NCI-H345 (cell line): ENCODE measurements around the gene SCGB1D2.

Experiments used
- DNase-seq: peaks from one replicate; lab custom pipeline; 2025; lab: John Stamatoyannopoulos, UW

The SCGB1D2 gene

GRCh38 chr11:62260261-62260953 is 18.4 kb downstream of the SCGB1D2 start:
- no peak for DNase-seq

GRCh38 chr11:62264004-62264403 is 22.0 kb downstream of the SCGB1D2 start:
- no peak for DNase-seq

- peak; percentile 3 for DNase-seq
Observed at GRCh38 chr11:62266558-62266957, 24.5 kb downstream of the SCGB1D2 start.

GRCh38 chr11:62267050-62267449 is 25.0 kb downstream of the SCGB1D2 start:
- no peak for DNase-seq

GRCh38 chr11:62267576-62267975 is 25.5 kb downstream of the SCGB1D2 start:
- no peak for DNase-seq

GRCh38 chr11:62269654-62270278 is 27.7 kb downstream of the SCGB1D2 start, which contains the start of gene SCGB2A2:
SCGB2A2 (plus strand) TSS chr11:62270158; CDS start chr11:62270217, 59 bp downstream.
- peak; percentile 27 for DNase-seq

- no peak for DNase-seq
Observed at GRCh38 chr11:62273284-62273683, 31.2 kb downstream of the SCGB1D2 start.

GRCh38 chr11:62273789-62274275 is 31.8 kb downstream of the SCGB1D2 start:
- DNase-seq, result peak; percentile 5

- no peak for DNase-seq
Observed at GRCh38 chr11:62280452-62280851, 38.4 kb downstream of the SCGB1D2 start.
